HG03575 (cell line): ENCODE results near the gene MRPS5.
A peak's percentile ranks its signal among the peaks of the same experiment; 100 is the strongest.
"Not testable (repeated sequence)": the region's sequence is repeated elsewhere in the genome, so short reads cannot be mapped to it uniquely, and the experiment has no call there.

ENCODE experiments used
- ATAC-seq: cut with Tn5 transposase; IDR thresholded peaks from one replicate; pipeline ENCODE4 v1.9.1; 2021; ENCODE audit not compliant: unreplicated experiment, insufficient number of reproducible peaks, low FRiP score; ENCODE audit errors: extremely low read depth

Gene MRPS5

DNA sequence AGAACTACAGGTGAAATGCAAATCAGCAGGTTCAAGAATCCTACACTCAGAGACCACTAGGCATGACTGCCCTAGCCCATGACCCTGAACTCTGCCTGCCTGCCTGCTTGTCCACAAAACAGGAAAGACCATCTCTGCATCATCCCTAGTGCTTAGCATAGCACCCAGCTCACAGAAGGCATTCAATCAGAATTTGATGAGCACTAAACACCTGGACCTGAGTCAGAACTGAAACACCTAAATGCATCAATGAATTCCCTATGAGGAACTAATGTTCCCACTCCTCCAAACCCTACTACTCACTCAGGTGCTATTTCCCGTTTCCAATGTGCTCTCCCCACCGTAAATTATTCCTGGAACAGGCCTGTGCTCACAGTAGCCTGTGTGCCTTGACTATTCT lies 21.7 kb downstream of the MRPS5 start:
- ATAC-seq, result no peak

DNA sequence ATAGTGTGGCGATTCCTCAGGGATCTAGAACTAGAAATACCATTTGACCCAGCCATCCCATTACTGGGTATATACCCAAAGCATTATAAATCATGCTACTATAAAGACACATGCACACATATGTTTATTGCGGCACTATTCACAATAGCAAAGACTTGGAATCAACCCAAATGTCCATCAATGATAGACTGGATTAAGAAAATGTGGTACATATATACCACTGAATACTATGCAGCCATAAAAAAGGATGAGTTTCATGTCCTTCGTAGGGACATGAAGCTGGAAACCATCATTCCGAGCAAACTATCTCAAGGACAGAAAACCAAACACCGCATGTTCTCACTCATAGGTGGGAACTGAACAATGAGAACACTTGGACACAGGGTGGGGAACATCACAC lies 23.3 kb downstream of the MRPS5 start:
- ATAC-seq, result not testable (repeated sequence)

DNA sequence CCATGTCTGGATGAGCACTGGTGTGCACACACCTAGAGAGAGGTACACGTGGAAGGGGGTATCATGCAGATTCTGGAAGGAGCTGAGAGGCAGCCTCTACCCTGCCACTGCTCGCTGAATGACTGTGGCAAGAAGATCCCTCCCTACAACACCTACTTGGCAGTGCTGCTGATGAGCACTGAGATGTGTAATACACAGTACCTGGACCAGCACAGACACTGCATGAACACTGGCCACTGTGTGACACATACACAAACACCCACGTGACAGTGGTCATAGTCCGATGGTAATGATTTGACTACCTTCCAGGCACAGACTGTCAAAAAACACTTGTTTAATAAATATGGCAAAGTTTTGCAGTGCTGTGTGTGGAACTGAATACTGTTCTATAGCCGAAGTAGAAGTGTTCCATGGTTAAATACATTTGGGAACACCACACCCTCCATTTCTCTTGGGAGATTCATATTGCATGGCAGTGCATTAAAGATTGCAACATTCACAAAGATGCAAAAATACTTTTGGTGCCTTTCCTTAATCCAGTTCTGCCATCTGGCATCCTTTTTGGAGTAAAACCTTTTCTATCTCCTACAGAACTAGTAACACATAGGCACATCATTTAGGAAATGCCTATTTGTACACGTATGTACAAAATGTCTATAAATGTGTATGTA lies 29.6 kb downstream of the MRPS5 start:
- no peak for ATAC-seq

DNA sequence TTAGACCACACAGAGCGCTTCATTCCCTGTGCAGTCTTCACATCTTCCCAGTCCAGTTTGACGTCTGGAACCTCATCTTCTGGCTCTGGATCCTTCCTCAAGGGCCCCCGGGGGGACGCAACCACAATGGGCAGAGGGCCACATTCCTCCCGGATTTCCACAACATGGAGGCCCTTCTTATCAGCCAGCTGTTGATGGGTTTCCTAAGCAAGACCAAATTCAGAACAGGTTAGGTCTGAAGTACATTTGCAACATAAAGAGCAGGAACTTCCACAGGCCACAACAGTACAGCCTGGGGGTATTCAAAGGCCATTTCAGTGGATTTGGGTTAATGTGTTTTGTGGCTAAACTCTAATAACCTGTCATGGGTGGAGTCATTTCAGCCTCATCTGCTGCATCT lies 34.2 kb downstream of the MRPS5 start:
- ATAC-seq, result no peak

DNA sequence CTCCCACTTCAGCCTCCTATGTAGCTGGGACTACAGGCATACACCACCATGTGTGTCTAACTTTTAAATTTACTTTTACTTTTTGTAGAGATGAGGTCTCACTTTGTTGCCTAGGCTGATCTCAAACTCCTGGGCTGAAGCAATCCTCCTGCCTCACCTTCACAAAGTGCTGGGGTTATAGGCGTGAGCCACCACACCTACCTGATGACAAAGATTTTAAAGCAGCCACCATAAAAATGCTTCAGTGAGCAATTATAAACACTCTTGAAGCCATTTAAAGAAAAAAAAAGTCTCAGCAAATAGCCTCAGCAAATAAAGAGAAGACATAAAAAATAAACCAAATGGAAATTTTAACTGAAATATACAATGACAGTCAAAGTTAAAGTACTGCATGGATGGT lies 35.6 kb downstream of the MRPS5 start:
- no peak for ATAC-seq

DNA sequence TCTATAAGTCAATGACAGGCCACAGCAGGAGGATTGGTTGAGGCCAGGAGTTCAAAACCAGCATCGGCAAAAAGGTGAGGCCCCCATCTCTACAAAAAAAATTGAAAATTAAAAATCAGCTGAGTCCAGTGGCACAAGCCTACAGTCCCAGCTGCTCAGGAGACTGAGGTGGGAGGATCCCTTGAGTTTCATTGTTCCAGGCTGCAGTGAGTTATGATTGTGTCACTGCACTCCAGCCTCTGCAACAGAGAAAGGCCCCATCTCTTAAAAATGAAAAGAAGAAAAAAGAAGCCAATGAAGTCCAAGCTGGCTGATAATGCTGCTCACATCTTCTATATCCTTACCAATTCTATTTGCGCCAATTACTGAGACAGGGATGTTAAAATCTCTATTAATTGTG lies 39.1 kb downstream of the MRPS5 start:
- ATAC-seq, result no peak

DNA sequence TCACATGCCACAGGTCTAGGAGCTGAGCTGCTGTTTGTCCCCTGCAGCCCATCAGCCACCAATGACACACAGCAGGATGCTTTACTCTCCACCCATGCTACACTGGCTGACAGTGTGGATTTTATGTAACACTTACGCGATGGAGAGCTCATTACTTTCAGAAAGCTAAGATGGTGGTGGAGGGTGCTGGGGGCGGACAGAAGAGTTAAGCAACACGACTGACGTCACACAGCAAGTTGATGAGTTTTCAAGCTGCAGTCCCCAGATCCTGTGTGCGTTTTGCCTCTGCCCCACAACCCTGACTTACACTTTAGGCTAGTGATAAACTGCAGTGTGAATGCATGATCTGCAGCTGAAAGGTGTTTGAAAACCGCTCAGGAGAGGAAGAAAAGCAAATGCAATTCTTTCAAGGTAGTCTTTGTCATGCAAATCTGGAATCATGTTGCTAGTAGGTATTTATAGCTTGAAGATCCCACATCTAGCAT lies 42.4 kb downstream of the MRPS5 start:
- ATAC-seq, result no peak

DNA sequence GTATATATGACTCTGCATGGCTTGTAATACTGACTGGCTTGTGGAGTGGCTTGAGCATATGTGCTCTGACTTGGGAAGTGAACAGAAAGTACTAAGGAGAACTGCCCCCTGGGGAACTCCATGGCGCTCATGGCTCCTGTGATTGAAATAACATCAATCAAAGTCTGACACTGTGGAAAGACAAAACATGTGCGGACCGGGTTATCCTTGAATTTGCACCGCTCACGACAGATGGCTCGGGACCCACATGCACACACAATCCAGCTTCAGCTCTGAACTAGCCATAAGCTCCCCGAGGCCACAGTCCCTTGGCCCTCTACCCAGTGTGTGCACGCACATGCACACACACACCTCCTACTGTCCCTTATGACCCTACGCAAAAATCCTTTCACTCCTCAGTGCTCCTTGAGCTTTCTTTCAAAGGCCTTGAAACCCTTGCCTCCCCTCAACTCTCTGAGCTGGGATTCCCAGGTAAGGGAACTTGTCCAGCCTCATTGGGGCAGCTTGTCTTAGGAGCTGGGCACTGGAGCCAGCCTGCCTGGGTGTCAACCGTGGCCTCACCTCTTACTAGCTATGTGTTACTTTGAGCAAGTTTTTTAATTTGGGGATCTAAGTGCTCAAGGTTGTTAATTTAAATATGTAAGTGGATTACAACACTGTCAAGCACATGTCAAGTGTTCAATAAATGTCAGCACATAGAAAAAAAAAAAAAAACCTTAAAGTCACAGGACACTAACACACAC lies 43.6 kb downstream of the MRPS5 start:
- ATAC-seq, result no peak

DNA sequence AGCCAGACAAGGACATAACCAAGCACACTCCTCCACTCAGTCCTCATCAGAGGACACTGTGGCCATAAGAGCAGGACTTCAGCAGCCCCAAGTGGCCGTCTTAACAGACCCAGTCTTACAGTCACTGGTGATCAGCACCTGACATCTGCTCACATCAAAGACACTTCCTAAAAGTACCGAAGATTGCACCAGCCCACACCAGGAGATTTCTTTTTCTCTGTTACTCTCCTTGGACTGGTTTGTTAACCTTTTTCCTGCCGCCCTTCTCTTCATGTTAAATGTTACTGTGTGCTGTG lies 44.1 kb downstream of the MRPS5 start:
- ATAC-seq, result no peak

DNA sequence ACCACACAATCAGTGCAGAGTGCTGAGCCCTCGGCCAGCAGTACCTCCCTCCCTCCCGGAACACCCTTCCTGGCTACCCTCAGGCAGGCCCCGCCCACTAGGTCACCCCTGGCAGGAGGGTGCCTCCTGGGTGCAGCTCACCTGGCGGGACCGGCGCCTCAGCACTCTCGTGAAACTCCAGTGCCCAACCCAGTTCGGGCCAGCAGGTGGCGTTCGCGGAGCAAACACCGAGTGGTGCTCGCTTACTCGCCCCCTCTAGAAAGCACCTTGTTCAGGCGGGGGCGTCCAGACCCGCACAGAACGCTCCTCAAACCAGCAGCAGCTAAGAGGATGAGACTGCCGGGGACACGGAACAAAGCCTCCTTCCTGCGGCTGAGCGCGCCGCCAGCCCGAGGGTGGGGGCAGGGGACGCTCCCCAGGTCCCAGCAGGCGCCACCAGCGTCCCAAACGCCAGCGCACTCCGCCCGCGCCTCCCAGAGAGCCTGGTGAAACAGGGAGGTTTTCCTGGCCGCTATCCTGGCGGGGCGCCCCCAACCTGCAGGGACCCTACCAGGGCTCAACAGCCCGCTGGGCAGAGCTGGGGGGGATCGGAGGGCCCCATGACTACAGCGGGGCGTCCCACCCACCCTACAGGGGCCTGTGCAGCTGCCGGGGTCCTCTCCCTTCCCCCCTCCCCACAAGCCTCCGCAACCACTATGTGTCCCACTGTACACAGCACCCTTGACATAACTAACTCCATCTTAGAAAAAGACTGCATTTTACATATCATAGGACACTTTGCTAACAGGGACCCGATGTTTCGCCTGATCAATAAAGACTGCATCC lies 44.7 kb downstream of the MRPS5 start:
- peak; percentile 80 for ATAC-seq

DNA sequence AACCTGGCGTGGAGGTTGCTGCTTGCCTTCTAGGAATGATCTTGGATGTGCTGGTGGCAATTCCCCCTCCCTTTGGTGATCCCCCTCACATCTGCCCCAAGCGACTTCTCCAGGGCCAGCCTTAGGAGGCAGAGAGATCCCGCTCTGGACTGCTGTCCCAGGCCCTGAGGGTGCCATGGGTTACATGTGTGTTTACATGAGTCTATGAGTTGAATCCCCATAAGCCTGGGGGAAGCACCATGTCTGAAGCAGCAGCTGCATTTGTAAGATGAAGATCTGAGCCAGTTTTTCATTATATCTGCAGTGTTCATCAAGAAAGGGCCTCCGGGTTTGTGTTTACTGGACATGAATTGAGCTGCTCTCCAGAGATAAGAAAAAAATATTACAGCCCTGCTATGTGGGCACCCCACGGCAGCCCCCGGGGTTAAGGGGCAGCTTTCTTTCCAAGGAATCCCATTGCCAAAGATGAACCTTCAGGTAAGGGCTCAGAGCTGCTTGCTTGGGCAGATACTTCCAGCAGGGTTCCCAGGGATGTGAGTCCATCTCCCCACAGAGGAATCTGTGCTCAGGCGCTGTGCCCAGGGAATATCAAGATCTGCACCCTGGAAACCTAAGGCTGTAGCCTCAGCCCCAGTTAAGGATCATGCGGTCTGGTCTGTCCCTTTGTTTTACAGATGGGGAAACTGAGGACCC lies 46.0 kb downstream of the MRPS5 start:
- ATAC-seq, result no peak

DNA sequence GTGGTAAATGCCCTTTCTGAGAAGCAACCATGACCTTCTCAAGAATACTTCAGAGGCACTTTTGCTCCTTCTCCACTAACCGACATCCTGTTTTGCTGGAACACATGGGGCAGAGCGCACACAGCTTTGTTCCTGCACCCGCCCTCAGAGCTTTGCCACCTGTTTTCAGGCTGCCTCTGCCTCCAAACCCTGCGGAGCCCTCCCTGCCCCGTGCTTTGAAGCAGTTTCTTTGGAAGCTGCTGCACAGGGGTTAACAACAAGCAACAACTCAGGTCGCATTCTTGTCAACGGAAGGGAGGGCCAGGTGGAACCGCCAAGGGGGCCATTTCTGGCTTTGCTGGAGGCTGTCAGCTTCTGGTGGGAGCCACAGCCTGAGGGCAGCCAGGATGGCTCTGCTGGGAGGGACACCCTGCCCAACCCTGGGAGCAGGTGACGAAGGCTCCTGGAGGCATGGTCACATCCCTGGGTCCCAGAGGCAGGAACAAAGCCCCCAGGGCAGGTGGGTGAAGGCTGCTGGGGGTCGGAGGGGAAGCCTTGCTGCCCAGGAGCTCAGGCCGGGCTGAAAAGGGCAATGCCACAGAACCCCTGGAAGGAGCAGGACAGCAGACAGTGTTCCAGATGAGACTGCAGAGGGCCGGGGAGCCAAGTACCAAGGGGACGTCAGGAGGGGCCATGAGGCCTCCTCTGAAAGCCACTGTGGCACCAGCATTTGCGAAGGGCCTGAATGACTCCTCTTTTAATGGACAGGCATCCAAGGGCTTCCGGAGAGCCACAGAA lies 46.8 kb downstream of the MRPS5 start:
- no peak for ATAC-seq

DNA sequence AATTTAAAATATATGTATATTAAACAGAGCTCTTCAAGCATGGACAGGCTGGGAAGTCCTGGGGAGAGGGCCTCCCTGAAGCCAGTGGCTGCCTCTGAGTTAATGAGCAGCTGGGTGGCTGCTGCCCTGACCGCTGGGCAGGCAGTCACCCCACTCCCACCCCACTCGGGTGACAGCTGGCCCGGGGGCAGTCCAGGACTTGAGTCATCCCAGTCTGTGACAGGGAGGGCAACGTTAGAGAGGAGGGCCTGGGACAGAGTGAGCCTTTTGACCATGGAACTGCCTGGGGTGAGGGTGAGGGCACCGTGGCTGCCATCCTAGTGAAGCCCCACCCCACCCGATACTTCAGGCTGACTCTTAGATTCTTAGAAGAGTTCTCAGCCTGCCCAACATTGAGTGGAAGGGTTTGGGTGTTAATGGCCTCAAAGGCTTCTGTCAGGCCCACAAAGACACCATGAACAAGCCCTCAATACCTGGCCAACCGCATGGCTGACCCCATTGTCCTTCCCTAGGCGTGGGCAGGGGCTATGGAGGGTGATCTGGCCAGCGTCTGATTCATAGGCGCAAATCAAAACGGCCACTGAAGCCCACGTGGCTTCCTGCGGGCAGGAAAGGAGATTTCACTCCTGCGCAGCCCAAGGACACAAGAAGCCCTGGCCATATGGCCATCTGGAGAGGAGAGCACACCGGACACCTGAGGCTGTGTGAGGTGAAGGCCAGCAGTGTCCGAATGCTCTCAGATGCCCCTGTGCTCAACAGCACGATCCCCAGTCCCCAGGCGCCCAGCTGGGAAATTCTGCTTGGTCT lies 47.5 kb downstream of the MRPS5 start:
- no peak for ATAC-seq

DNA sequence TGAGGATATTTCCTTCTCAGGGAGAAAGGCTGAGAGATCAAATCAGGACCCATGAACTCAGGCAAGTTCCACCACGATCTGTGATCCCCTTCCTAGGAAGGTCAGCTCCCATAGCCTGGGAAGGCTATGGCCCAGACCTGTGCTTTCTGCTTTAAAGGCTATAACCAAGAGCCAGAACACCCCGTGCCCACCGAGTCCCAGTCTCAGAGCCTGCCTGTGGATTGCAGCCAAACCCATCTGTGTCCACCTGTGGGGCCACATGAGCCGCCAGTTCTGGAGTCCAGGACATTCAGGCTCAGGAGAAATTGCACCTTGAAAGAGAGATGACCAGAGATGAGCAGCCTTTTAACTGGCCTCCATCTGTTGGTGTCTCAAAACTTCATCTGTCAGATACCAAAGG lies 49.2 kb downstream of the MRPS5 start:
- no peak for ATAC-seq

DNA sequence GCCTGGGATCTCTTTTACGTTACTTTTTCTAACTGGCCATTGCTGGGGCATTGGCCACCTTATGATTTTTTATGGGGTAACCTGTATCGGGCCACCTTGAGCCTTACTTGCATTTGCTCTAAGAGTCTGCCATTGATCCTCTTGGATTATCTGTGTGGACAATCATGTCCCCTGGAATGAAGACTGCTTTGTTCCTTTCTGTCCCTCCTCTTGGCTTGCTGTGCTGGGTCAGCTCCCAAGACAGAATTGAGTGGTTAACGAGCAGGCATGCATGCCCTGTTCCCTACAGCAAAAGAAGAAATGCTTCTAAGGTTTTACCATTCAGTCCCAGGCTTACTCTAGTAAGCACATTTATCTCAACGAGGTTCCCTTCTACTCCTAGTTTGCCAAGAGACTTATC lies 49.8 kb downstream of the MRPS5 start:
- ATAC-seq, result no peak

DNA sequence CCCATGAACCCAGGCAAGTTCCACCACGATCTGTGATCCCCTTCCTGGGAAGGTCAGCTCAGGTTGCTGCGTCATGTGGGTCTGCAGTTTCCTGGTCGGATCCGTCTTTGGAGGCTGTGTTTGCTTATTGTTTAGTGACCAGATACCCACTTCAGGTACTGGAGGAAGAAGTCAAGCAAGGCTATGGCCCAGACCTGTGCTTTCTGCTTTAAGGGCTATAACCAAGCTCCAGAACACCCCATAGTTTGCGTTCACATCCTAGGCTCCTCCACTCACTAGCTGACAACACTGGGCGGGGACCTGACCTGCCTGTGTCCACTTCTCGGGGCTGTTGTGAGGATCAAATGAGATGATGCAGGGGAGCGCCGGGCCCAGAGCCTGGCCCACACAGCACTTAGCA lies 52.1 kb downstream of the MRPS5 start:
- no peak for ATAC-seq

DNA sequence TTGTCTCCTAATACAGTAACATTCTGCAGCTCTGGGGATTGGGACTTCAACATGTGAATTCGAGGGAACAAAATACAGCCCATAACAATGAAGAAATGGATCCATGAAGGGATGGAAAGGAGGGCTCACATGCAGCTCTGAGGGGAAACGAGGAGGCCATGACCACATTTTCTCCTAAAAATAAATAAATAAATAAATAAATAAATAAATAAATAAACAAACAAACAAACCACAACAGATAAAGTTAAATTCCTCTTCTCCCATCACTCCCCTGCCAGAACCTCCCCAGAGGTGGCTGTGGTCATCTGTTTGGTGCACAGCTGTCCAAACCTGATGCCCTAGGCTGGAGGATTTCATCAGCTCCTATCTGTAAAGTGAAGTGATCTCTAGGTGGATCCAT lies 53.4 kb downstream of the MRPS5 start:
- no peak for ATAC-seq
